Neural crest cell (in vitro differentiated cells): ENCODE results near the gene RAPGEF5. TPM values are rescaled to one million over a fixed set of nuclear protein-coding genes. Genes with fewer than 3 reads are reported as not detected.
A peak's percentile ranks its signal among the peaks of the same experiment; 100 is the strongest.

ENCODE experiments used
- DNase-seq: peaks from one replicate; pipeline ENCODE4 v3.0.0; 2021; ENCODE audit warnings: low read depth, mixed read lengths, low spot score
- H3K27ac Mint-ChIP-seq: one replicate; pipeline ENCODE4 v1.8.0; 2021; ENCODE audit warnings: mild to moderate bottlenecking, mixed read lengths; ENCODE audit not compliant: unreplicated experiment
- H3K27me3 Mint-ChIP-seq: 2 replicates; pipeline ENCODE4 v1.8.0; 2021; ENCODE audit warnings: low read depth, mild to moderate bottlenecking, mixed read lengths
- H3K36me3 Mint-ChIP-seq: 2 replicates; pipeline ENCODE4 v1.8.0; 2021; ENCODE audit warnings: low read depth, mild to moderate bottlenecking, mixed read lengths
- H3K4me1 Mint-ChIP-seq: 2 replicates; pipeline ENCODE4 v1.8.0; 2021; ENCODE audit warnings: mixed read lengths
- H3K4me3 Mint-ChIP-seq: one replicate; pipeline ENCODE4 v1.8.0; 2021; ENCODE audit warnings: mild to moderate bottlenecking, mixed read lengths
- H3K9me3 Mint-ChIP-seq: 2 replicates; pipeline ENCODE4 v1.8.0; 2021; ENCODE audit warnings: mixed read lengths
- total RNA-seq: library from RNA; stranded (reverse); gene quantifications from 2 replicates; pipeline ENCODE4 v1.2.1, GENCODE V29; 2021
- TF ChIP-seq, protein P1 (sequence below): fragments of 200-600 bp; sonication (generic); conservative IDR thresholded peaks from 2 replicates; pipeline ENCODE4 v1.5.0; 2021; ENCODE audit warnings: antibody characterized with exemption, mild to moderate bottlenecking

Gene RAPGEF5
- total RNA-seq, 1 donor from 2014 or later: 6.0 TPM

DNA sequence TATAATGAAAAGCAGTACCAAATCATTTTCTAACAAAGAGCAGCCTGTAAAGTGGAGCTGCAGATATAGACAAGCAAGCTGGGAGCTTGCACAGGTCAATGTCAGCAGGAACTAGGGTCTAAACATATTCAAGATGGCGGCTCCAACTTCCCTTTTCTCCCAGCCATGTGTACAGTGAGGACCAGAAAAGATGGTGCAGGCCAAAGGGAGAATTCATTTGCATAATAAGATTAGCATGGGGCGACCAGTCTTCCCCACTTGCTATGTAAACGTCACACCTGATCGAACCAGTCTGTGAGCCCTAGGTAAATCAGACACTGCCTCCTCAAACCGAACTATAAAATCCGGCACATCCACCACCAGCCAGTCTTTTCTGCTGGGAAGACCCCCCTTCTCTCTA, 4.4 kb upstream of the RAPGEF5 start:
- Mint-ChIP-seq H3K9me3 (no peaks in the 10 kb centered on the region), H3K36me3 (no peaks in the 10 kb centered on the region), H3K4me3 (no peak overlapping the region), H3K27me3 (peaks cover 20% of the 10 kb centered on the region), H3K4me1 (peaks cover 7% of the 10 kb centered on the region), H3K27ac (no peak overlapping the region)
- no peak for DNase-seq
- TF ChIP-seq, protein P1, sequence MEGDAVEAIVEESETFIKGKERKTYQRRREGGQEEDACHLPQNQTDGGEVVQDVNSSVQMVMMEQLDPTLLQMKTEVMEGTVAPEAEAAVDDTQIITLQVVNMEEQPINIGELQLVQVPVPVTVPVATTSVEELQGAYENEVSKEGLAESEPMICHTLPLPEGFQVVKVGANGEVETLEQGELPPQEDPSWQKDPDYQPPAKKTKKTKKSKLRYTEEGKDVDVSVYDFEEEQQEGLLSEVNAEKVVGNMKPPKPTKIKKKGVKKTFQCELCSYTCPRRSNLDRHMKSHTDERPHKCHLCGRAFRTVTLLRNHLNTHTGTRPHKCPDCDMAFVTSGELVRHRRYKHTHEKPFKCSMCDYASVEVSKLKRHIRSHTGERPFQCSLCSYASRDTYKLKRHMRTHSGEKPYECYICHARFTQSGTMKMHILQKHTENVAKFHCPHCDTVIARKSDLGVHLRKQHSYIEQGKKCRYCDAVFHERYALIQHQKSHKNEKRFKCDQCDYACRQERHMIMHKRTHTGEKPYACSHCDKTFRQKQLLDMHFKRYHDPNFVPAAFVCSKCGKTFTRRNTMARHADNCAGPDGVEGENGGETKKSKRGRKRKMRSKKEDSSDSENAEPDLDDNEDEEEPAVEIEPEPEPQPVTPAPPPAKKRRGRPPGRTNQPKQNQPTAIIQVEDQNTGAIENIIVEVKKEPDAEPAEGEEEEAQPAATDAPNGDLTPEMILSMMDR: no peak

DNA sequence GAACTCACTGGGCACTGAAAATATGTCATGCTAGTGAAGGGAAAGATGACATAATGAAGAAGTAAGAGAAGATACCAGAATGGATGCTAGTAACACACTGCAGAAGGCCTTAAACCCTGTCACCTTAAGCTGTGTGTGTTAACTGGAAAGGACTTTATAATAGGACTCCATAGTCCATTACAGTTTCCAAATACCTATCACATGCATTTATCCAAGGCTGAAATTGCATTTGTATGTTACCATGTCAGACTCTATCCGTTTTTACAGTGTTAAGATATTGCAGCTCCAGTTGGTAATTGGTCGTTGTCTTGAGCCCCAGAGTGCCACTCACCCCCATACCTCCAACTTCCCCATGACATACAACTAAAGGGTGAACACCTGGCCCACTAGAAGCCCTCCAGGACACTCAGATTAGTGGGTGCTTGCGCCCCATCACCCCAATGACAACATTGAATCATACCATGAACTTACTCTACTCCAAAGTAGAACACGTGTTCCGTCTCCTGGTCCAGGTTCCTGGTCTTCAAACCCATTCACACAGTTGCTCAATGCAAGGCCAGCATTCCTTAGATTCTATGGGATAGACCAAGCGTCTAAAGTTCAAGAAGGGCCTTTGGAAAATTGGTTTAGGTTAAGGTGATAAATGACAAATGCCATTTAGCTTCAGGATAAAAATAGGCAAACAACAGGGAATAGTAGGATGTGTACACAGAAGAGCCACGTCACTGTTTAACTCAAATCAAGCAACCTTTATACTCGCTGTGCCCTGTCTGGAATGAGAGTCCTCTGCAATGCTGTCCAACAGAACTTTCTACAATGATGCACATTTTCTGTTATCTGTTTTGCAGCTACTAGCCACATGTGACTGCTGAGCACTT, 2.1 kb upstream of the RAPGEF5 start:
- Mint-ChIP-seq H3K4me3 (peak overlapping the region; percentile 24), H3K27ac (no peak overlapping the region), H3K27me3 (peaks cover 41% of the 10 kb centered on the region), H3K36me3 (no peaks in the 10 kb centered on the region), H3K4me1 (peaks cover 7% of the 10 kb centered on the region), H3K9me3 (no peaks in the 10 kb centered on the region)
- no peak for DNase-seq
- TF ChIP-seq, protein P1: no peak

DNA sequence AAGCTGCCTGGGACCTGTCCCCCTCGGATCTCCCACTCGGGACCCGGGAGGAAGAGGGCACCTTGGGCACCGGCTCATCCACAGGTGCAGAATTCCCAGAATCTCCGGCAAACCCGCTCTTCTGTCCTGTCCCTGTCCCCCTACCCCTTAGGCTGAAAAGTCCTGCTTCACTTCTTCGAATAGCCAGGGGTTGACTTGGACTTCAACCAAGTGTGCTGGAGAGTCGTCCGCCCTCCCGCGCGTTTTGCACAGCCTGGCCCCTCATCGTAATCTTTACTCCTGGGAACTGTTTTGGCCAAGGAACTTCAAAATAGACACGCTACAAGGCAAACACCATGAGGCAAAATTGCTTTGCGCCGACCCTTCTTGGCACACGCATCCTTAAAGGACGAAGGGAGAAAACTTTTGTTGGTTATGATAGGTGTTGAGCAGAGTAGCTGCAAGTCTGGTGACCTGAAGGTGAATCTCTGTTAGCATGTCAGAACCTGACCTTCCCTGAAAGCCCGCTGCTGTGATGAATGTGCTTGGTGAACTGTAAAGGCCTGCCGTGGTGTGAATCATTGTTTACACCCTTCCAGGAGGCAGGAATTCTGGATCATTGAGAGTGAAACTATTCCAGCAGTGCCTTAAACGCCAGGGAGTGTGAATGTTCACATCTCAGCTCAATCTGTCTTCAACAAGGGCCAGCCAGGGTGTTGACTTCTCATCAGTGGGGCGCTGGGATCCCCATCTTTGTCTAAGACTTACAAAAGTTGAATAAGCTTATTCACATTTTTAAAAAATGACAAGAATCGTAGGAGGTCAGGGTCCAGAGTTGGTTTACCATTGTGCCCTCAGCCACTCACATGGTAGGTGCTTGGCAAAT, 589 bp upstream of the RAPGEF5 start:
- DNase-seq: peak; percentile 2
- H3K4me3 Mint-ChIP-seq: peak overlapping the region; percentile 91
- H3K4me1 Mint-ChIP-seq: peaks cover 7% of the 10 kb centered on the region
- TF ChIP-seq, protein P1: no peak
- H3K27me3 Mint-ChIP-seq: peaks cover 44% of the 10 kb centered on the region
- no peak overlapping the region for H3K27ac Mint-ChIP-seq
- peaks cover 3% of the 10 kb centered on the region for H3K36me3 Mint-ChIP-seq
- peaks cover 3% of the 10 kb centered on the region for H3K9me3 Mint-ChIP-seq

DNA sequence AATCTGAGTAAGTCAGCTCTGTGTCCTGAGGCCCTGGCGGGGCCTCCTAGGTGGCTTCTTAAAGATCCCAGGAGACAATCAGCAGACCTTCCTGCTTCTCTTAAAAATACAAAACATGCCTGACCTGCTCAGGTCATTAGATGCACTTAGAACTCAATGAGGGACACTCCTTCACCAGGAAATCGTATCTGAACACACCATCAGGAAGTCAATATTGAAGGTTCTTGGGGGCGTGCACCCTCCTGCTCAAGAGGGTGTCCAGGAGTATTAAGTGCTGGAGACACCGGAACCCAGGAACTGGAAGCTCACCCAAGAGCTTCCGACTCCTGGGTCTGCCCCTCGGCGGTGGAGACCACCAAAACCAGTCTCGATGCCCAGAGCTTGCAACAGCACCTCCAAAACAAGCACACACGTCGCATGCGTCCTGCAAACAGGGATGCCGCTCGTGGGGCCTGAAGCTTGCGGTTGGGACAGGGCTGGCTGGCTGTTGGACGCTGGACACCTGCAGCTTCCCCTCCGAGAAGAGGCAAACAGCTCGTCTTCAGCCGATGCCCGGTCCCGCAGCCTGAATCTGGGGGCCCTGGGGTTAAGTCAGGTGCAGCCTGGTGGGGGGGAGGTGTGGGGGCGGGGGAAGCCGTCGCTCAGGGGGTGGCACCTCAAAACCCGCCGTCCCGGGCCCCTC, 803 bp downstream of the RAPGEF5 start:
- peaks cover 3% of the 10 kb centered on the region for H3K9me3 Mint-ChIP-seq
- peak; percentile 9 for DNase-seq
- H3K4me1 Mint-ChIP-seq: peaks cover 7% of the 10 kb centered on the region
- H3K27me3 Mint-ChIP-seq: peaks cover 50% of the 10 kb centered on the region
- H3K36me3 Mint-ChIP-seq: peaks cover 3% of the 10 kb centered on the region
- no peak overlapping the region for H3K27ac Mint-ChIP-seq
- peak overlapping the region; percentile 77 for H3K4me3 Mint-ChIP-seq
- TF ChIP-seq, protein P1: no peak

DNA sequence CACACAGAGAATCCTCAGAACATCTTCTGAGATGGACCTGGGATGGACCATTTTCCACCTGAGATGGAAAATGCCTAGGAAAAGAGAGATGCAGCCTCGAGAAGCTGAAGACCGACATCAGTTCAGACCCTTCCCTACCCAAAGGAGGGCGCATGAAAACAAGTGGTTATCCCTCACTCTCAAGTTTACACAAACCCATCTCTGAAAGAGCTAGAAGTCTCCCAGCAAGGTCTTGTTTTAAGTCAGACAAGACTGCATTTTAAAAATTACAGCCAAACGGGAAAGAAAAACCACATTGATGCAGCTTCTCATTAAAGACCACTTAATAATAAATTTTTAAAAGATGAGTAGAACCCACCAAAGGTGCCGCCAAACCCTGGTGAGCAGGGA, 1.3 kb downstream of the RAPGEF5 start:
- Mint-ChIP-seq H3K4me3 (peak overlapping the region; percentile 77), H3K4me1 (peaks cover 7% of the 10 kb centered on the region), H3K36me3 (peaks cover 3% of the 10 kb centered on the region), H3K27ac (no peak overlapping the region), H3K27me3 (peaks cover 54% of the 10 kb centered on the region), H3K9me3 (peaks cover 3% of the 10 kb centered on the region)
- no peak for DNase-seq
- TF ChIP-seq, protein P1: no peak
